ENCODE measurements around the gene SPHK1. TPM values are rescaled to one million over a fixed set of nuclear protein-coding genes. Genes with fewer than 3 reads are reported as not detected.

Gene SPHK1
- total RNA-seq, 2 experiments from 2014 or later: 0.28 to 0.78 TPM

DNA sequence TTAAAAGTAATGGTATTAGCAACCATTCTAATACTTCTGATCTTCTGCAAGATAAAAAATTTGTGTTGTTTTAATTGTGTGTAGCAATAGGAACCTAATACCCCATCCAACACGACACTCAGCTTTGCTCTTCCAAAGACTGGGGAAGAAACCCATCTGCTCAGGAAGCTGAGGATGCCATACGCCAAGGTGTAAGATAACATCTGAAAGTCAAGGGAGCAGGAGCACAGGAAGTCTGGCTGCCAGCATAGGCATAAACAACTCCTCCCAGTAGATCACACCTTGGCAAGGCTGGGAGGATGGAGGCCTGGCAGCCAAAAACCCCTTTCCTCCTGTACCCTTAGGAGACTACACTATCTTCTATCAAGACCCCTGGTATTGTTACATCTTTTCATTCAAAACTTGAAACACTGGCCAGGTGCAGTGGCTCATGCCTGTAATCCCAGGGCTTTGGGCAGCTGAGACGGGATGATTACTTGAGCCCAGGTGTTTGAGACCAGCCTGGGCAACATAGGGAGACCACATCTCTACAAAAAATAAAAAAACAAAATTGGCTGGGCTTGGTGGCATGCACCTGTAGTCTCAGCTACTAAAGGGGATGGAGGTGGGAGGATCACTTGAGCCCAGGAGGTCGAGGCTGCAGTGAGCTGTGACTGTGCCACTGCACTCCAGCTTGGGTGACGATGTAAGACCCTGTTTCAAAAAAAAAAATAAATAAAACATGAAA is 5.7 kb upstream of the SPHK1 start:
- Histone ChIP-seq H2AFZ (ENCODE audit: low read length) (no peak overlapping the region), H3K79me2 (ENCODE audit: insufficient read depth, low read depth, low read length) (no peaks in the 10 kb centered on the region), H3K4me2 (ENCODE audit: low read length) (no peak overlapping the region), H3K4me1 (ENCODE audit: insufficient read depth, low read length, poor library complexity, severe bottlenecking) (peaks cover 6% of the 10 kb centered on the region), H3K9me2 (ENCODE audit: insufficient read depth, low read length) (no peaks in the 10 kb centered on the region), H3K4me3 (ENCODE audit: low read depth, low read length, poor library complexity, severe bottlenecking) (no peak overlapping the region), H3K27ac (ENCODE audit: low read depth, low read length, poor library complexity, severe bottlenecking) (no peak overlapping the region), H3K9me3 (ENCODE audit: low read length) (no peaks in the 10 kb centered on the region), H3K36me3 (ENCODE audit: insufficient read depth, low read length) (no peaks in the 10 kb centered on the region), H4K20me1 (ENCODE audit: insufficient read depth, low read length) (no peaks in the 10 kb centered on the region)
- TF ChIP-seq, protein P1, sequence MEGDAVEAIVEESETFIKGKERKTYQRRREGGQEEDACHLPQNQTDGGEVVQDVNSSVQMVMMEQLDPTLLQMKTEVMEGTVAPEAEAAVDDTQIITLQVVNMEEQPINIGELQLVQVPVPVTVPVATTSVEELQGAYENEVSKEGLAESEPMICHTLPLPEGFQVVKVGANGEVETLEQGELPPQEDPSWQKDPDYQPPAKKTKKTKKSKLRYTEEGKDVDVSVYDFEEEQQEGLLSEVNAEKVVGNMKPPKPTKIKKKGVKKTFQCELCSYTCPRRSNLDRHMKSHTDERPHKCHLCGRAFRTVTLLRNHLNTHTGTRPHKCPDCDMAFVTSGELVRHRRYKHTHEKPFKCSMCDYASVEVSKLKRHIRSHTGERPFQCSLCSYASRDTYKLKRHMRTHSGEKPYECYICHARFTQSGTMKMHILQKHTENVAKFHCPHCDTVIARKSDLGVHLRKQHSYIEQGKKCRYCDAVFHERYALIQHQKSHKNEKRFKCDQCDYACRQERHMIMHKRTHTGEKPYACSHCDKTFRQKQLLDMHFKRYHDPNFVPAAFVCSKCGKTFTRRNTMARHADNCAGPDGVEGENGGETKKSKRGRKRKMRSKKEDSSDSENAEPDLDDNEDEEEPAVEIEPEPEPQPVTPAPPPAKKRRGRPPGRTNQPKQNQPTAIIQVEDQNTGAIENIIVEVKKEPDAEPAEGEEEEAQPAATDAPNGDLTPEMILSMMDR (conservative IDR thresholded peaks at IDR 0.05; ENCODE audit: low read length): no peak
- TF ChIP-seq EZH2phosphoT487 (IDR thresholded peaks at IDR 0.05; ENCODE audit: borderline replicate concordance, low read depth, low read length): no peak
- CTCF ChIA-PET (ENCODE audit: unreplicated experiment): no interaction called here
- intact Hi-C loops (cut with micrococcal nuclease; ENCODE audit: unreplicated experiment): no loop called here
- no TSS peak for BruUV-seq (replicated peaks)
- POLR2A ChIA-PET: no interaction called here
- DNase-seq (ENCODE audit: low spot score): no peak

DNA sequence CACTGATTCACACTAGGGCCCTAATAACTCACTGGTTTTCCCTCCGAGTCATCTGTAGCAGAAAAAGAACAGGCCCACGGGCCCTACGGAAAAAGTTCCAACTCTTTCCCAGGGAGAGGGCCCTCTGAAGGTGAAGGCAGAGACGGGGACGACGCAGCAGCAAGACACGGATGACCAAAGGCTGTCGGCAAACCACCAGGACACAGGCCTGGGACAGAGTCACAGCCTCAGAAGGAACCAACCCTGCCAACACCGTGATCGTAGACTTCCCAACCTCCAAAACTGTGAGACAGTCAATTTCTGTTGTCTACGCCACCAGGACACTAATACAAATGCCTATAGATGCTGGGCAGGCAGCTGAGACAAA is 5.2 kb upstream of the SPHK1 start:
- TF ChIP-seq, protein P1 (conservative IDR thresholded peaks at IDR 0.05; ENCODE audit: low read length): no peak
- TF ChIP-seq EZH2phosphoT487 (IDR thresholded peaks at IDR 0.05; ENCODE audit: borderline replicate concordance, low read depth, low read length): no peak
- Histone ChIP-seq H3K9me2 (ENCODE audit: insufficient read depth, low read length) (no peaks in the 10 kb centered on the region), H3K36me3 (ENCODE audit: insufficient read depth, low read length) (no peaks in the 10 kb centered on the region), H3K27ac (ENCODE audit: low read depth, low read length, poor library complexity, severe bottlenecking) (no peak overlapping the region), H3K4me3 (ENCODE audit: low read depth, low read length, poor library complexity, severe bottlenecking) (no peak overlapping the region), H3K4me1 (ENCODE audit: insufficient read depth, low read length, poor library complexity, severe bottlenecking) (peaks cover 10% of the 10 kb centered on the region), H2AFZ (ENCODE audit: low read length) (no peak overlapping the region), H3K4me2 (ENCODE audit: low read length) (no peak overlapping the region), H3K9me3 (ENCODE audit: low read length) (no peaks in the 10 kb centered on the region), H3K79me2 (ENCODE audit: insufficient read depth, low read depth, low read length) (no peaks in the 10 kb centered on the region), H4K20me1 (ENCODE audit: insufficient read depth, low read length) (no peaks in the 10 kb centered on the region)
- intact Hi-C loops (cut with micrococcal nuclease; ENCODE audit: unreplicated experiment): no loop called here
- DNase-seq (ENCODE audit: low spot score): no peak
- BruUV-seq (replicated peaks): no TSS peak
- POLR2A ChIA-PET: interaction anchor here (1.2 kb wide), 1 partner anchor 17 kb away, joined by 3 read pairs; no protein-coding TSS in a partner anchor
- CTCF ChIA-PET (ENCODE audit: unreplicated experiment): interaction anchor here (1.1 kb wide), 1 partner anchor 11 kb away, joined by 5 read pairs; no protein-coding TSS in a partner anchor
